Measurements from ENCODE around the gene CD44.

Gene CD44

DNA sequence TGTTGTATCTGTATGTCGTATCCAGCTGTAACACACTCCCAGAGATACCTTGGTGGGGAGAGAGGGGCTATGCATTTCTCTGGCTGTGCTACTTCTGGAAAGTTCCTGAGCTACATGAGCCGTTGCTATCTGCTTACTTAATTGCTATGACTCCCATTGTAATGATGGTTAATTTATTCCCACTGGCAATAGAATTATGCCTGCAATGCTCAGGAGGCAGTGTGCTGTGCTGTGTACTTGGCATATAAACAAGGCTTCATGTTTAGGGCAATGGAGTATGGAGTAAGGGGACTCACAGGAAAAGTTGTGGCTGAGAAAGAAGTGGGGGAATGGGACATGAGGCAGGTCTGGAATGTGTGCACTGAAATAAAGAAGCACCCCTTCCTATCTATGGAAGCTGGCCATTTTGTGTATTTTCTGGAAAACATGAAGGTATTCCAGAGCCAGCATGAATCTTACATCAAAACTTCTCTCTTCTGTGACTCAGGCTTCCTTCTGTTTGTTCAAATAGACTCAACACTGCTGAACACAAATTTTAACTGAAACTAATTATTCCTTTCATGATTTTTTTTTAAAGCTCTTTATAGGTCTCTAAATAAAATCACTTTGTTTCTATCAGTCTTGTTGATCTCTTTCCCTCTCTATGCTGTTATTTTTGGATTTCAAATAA is 40.6 kb downstream of the CD44 start:
- no peak for DNase-seq

DNA sequence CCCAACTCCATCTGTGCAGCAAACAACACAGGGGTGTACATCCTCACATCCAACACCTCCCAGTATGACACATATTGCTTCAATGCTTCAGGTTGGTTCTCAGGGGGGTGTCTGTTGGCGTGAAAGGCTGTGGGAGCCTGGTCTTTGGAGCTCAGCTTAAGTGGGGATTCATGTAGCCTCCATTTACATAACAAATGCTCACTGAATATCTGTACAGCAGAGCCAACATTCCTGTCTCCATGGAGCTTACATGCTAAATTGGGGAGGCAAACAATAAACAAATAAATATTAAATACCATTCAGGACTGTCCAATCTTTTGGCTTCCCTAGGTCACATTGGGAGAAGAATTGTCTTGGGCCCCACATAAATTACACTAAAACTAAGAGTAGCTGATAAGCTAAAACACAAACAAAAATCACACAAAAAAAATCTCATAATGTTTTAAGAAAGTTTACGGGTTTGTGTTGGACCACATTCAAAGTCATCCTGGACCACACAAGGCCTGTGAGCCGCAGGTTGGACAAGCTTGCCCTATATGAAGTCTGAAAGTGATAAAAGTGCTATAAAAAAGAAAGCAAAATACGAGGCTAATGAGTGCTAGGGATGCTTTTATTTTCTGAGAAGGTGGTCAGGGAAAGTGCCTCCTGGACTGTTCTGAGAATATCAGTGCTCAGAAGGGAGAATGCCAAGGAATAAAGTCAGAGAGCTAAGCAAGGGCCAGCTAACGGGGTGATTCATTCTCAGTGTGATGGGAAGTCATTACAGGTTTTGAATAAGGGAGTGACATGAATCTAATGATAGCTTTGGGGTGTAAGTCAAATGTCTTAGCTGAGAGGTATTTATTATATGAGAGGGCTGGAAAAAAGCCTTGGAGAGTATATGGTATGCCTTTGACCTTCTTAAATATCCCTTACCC is 41.6 kb downstream of the CD44 start:
- DNase-seq = no peak

DNA sequence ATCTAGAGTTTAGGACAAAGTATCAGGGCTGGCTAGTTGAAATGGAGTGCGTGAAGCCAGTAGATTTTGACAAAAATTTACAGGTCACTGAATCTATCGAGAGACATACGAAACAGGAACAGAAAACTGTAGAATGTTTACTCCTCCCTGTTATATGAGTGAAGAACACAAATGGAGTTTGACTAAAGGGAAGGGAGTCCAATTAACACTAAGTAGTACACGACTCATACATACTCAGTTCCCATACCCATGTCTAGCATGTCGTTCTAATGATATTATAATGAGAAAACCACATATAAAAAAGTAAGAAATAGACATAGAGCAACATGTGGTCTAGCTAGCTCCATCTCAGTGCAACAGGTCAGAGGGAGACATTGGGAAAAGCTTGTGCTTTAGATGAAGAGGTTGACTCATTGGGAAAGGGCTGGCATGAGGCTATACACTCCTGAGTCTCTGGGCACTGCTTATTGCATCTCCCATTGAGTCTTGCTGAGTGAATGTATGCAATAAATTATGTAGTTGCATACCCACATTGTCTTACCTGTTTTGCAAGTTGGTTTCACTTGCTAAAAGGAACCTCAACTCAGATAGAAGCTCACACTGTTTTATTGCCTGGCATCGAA is 43.5 kb downstream of the CD44 start:
- no peak for DNase-seq

DNA sequence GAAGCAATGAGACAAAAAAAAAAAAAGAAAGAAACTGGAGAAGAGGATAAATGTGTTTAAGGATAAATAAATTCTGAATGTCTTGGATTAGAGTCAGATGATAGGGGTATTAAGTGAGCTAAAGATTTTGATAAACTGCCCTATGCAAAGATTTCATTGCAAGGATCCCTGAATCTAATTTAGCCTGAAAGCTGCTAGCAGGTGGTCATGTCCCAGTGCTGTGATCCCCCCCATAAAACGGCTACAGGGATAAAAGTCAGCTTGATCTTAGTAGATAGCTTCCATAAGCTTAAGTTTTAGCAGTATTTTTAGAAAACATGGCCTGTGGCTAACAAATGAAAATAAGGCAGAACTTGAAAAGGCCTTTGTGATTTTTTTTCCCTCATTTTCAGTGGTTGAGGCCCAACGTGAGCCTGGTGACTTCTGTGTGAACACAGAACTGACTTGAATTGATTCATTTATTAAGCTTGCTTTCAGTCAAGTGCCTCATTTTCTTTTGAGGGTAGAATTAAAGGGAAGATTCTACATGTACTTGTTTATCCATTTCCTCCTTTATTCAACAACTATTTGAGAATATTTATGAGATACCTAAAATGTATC is 44.5 kb downstream of the CD44 start:
- DNase-seq = no peak

DNA sequence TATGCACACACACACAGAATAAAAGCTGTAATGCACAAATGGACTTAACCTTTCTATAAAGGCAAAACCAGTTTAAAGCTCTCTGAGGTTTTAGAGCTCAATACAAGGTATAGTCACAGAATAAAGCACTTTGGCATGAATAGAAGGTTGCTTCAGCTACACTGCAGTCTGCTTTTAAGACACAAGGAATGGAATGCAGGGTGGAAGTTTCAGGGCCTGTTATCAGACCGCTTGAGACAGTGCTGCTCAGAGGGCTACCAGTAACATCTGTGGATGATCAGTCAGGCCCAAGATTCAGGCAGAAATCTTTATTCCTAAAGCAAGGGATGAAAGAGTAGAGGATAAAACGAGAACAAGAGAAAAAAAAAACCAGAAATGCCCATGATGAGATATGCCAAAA is 46.7 kb downstream of the CD44 start:
- DNase-seq = no peak

DNA sequence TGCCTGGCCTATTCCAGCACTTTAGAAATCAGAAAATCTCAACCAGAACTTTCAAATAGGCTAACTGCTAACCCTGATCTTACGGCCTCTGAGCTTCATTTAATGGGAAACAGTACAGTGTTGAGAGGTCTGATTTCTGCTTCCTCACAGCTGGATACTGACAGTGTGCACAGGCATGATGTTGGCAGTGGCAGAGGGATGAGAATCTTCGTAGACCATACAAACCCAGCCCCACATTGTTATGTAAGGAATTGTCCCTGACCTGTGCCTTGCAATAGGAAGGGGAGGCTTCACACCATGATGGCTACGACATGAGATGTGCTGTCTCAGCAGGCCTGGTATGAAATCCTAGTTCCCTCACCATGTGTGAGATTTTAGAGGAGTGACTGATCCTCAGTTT is 49.0 kb downstream of the CD44 start:
- DNase-seq = no peak

DNA sequence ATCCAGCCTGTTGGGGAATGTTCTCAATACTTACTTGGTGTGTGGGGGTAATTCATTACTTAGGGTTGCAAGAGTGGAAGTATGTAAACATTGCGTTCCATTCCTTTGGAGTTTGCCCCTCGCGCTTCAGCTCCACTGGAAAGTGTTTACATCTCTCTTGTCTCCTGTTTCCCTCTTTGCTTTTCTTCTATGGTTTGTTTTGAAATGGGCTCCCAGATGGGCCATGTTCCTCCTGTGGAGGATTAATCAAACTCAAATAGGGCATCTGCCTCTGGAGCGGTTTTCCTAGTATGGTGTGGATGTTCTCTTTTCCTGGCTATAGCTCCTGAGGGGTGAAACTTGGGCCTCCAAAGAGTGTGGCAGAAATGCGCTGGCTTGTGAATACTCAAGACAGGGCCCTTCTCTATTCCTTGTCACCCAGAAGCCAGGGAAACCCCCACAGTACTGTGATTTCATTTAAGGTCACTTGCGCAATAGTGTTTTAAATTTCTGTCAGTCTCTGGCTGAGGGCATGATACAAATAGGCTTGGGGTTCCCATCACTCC is 51.9 kb downstream of the CD44 start:
- no peak for DNase-seq

DNA sequence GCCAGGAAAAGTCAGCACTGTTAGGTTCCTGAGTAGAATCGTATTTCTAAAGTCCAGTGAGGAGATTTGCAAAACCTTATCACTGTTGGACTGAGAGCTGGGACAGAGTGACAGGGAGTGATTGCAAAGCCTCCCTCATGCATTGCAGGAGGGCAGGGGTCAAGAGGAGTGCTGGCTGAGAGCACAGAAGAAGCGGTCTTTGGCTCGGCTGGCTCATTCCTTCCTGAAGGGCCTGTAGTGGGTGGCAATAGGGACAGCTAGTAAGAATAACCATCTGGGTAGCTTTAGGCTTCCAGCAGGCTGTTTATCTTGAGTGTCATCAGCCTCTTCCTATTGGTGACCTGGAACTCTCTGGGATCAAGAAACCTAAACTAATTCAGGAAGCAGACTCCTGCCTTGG is 53.4 kb downstream of the CD44 start:
- DNase-seq = no peak

DNA sequence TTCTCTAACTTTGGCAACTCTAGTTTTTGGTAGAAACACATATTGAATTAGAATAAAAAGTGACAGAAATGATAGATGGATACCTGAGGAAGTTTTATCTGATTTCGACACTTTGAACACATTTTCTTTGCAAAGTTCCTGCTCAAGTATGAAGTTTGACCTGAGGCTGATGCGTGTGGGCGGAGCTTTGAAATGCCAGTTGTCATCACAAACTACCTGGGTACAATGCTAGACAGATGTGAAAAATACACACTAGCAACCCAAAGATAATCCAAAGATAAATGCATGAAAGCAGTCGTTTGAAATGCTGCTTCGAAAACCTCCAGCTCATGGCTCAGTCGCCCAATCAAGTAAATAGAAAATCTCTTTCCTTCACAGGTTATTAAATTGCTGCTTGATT is 54.8 kb downstream of the CD44 start:
- no peak for DNase-seq

DNA sequence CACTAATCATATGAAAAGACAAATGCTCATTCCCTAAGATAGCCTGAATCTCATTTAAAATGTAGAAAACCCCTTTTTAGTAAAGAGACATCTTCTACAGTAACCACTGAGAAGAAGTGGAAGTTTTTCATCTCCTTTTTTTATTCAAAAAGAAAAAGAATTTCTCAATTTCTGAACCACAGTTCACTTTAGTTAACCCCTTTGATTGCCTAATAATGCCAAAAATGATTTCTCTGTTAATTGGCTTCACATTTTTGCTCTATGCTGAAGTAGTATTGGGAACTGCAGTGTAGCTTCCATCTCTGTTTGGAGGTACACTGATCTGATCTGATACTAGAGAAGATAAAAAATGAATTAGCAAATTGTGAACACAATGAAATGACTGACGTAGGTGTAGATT is 58.3 kb downstream of the CD44 start:
- DNase-seq = no peak

DNA sequence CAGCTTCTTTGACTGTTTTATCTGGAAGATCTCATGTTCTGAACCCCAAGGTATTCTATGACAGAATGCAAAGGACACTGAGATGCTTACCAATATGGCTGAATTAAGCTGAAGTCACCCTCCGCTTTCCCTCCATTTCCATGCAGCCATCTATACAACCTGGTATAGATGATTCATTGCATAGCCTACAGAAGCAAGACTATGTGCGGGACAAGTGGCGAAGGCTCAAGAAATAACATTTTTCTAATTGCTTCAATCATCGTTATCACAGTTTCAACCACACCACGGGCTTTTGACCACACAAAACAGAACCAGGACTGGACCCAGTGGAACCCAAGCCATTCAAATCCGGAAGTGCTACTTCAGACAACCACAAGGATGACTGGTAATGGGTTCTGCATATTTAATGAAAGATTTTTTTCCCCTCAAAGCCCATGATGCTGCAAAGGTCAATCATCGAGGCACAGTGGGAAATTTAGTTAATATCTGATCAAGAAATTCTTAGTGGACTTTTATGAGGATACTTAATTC is 61.9 kb downstream of the CD44 start:
- no peak for DNase-seq

DNA sequence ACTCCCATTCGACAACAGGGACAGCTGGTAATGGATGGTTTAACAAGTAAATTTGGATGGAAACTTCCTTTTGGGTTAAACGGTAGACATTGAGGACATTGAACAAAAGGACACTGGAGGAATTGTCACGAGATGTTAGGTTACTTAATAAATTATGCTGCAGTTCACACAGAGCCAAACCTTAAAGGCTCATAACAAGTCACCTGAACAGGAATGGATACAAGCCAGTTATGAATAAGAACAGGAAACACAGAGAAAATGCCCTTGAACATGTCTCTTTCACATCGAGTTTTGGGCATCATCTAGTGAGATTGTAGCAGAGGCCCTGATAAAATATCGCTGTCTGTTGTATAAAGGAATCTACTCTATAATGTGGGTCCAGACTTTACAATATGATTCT is 65.6 kb downstream of the CD44 start:
- DNase-seq = no peak

DNA sequence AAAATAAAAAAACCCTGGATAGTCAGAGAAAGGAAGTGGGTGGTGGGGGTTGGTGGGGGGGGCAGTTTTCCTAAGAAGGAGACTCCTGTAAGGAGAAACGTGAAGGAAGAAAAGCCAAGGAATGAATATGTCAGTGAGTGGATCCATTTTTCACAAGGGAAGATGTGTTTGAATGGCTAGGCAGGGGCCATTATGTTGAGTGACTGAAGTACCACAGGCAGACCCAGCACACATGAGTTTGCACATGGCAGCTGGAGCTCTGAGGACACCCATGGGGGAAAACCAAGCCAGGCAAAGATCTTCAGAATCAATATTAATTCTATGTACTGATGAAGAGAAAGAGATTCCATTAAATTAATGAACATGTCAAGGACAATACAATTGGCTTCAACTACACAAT is 67.6 kb downstream of the CD44 start:
- DNase-seq = no peak

DNA sequence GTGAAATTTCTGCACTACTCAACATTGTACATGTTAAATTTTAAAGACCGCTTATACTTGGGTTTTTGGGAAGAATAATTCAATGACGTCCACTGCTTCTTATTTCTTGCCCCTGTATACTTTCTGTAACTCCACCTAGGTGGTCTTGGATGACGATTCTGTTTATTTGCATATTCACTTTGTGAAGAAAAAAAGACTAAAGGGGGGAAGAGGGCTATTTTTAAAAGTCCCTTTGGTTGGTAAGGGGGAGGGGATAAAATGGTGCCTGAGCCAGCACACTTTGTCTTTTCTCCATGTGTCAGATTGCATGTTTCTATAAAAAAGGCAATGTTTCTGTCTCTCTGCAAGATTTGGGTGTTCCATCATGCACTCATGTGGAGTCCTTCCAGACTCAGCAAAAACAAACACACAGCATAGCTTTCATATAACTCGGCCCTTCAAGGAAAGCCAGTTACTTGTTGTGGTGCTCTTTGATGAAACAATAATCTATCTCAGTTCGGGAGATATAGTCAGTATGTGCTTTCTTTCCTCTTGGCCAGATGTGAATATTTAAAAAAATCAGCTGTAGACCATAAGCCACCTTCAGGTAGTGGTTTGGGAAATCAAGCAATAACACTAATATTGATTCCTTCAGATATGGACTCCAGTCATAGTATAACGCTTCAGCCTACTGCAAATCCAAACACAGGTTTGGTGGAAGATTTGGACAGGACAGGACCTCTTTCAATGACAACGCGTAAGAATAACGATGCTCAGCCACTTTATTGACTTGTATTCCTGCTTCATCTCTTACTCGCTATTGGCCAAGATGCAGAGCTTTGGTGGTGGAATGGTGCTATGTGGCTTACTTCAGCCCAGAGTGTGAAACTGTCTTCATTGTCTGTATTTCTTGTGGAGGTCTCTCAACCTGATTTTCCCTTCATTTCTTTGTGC is 68.8 kb downstream of the CD44 start:
- DNase-seq = no peak

DNA sequence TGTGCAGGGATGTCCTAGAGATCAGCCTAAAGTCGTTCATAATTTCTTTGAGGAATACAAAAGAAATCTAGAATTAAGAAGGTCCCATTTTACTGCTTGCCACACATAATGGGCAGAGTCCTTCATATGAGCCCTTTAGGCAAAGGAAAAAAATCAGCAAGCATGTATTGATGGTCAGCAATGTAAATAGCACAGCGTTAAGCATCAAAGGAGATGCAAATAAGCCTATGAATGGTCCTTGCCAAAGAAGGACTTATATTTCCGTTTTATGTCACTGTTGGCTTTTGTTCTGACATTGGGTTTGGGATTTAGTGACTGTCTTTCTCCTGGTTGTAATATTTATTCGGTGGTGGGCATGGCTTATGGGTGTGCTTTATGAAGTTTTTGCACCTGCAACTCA is 69.8 kb downstream of the CD44 start:
- no peak for DNase-seq

DNA sequence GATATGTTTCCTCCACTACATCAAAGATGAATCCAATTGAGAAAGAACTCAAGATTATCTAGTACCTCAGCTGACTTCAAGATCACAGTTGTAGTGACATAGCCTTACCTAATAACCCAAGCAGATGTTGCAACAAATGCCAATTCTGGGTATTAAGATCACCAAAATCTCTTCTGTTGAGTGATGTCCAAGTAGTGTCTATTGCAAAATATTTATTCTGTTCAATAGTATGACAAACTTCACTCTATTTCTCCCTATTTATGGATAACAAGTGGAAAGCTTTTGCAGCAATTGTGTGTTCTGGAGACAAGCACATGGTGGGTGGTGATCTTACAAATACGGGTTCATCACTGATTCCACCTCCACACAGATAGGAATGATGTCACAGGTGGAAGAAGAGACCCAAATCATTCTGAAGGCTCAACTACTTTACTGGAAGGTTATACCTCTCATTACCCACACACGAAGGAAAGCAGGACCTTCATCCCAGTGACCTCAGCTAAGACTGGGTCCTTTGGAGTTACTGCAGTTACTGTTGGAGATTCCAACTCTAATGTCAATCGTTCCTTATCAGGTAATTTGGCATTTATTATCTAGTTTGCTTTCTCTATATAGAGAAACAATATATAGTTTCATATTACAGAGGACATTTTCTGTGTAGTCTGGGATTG is 72.0 kb downstream of the CD44 start:
- DNase-seq = no peak

DNA sequence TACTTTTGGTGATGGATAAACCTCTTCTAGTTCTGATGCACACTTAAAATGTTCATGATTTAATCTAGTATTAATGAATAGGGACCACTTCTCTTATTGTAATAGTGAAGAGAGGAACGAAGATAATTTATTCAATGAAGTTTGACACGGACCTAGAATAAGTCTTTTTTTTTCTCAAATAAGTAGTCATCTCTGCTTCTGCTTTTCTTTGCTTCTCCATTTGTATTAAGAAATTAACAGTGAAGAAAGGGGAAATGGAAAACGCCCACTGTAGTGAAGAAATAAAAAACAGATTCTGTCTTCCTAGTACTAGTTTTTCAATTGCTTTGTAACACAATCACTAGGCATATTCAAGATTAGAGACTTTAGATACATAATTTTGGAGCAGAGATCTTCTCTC is 73.0 kb downstream of the CD44 start:
- no peak for DNase-seq

DNA sequence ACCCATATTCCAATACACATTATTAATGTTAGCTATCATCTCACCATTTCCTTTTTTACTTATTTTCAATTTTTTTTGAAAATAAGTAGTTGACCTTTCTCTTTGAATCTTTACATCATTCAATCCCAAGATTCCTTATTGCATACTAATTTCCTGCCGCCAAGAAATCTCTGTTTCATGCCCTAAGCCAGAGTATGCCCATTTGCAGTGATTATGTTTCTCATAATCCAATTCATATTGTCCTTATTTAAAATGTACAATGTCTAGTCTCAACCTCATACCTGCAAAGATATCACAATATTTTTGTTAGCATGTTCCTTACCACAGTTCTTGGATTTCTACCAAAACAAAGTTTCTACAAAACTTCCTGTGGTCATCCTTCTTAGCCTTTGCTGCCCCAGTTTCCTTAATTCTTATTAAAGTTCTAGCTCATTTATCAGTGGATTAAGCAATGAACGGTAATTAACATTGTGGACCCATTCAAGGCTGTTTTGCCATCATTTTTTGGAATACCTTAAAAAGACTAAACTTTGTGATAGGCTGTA is 75.3 kb downstream of the CD44 start:
- no peak for DNase-seq

DNA sequence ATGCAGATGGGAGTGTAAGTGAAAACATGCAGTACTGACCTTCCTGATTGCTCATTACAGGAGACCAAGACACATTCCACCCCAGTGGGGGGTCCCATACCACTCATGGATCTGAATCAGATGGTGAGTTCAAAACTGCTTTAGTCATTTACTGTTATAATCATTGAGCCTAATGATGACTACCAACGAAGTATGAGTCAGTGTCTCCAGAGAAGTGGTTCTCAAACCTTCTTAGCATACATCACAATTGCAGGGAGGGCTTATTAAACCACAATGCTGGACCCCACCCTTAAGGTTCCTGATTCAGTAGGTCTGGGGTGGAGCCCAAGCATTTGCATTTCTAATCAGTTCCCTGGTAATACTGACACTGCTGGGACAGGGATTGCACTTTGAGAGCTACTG is 75.8 kb downstream of the CD44 start:
- DNase-seq = no peak

DNA sequence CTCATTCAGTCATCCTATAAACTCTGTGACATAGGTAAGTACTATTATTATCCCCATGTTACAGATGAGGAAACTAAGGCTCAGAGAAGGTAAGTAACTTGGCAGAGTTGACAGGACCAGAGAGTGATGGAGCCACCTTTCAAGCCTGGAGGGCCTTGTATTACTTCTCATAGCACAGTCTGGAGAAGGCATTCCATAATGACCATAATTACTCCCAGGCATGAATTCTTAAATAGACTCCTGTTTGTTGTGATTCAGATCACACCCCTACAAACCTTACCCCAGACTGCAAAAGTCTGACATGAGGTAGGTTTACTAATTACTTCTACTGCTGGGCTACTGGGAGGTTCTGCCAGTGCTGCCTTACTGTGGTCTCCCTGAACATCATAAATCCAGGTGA is 77.0 kb downstream of the CD44 start:
- DNase-seq = no peak
